H1 (cell line): ENCODE data around the gene CNST. TPM values are rescaled to one million over a fixed set of nuclear protein-coding genes. Genes with fewer than 3 reads are reported as not detected.
"Not testable (repeated sequence)": the region's sequence is repeated elsewhere in the genome, so short reads cannot be mapped to it uniquely, and the experiment has no call there.

Experiments
- CTCF ChIA-PET: fragments of 300-600 bp; sonication (Branson Sonifier 250); formaldehyde crosslinking; loops from one replicate; lab custom pipeline; 2021; ENCODE audit not compliant: partially characterized antibody; lab: Charles Lee
- POLR2A ChIA-PET: fragments of 300-600 bp; sonication (Branson Sonifier 250); formaldehyde crosslinking; loops from one replicate; lab custom pipeline; 2021; ENCODE audit warnings: inconsistent platforms; ENCODE audit not compliant: partially characterized antibody; lab: Charles Lee
- DNase-seq, 2 experiments: peaks; one replicate each; pipeline versions ENCODE4 v3.0.0 to v3.0.0-alpha.2; 2010 to 2022; ENCODE audit warnings: low spot score in 2 of 2, low read depth in 1 of 2, mixed read lengths in 1 of 2
- FAIRE-seq: peaks from 2 replicates; lab custom pipeline; 2011; peaks lifted over from hg19 to GRCh38; lab: Jason Lieb, UNC
- H2AFZ ChIP-seq: 2 replicates; pipeline ENCODE4 v1.8.1; 2012; ENCODE audit warnings: low read length, inconsistent platforms
- H2AK5ac ChIP-seq: 2 replicates; pipeline ENCODE4 v1.6.1; 2013; ENCODE audit warnings: low read depth, low read length
- H2BK120ac ChIP-seq: replicated peaks from 2 replicates; pipeline ENCODE3; 2013; ENCODE audit warnings: low read depth, low read length, inconsistent platforms
- H2BK12ac ChIP-seq: 2 replicates; pipeline ENCODE4 v1.6.1; 2013; ENCODE audit warnings: low read depth, low read length
- H2BK15ac ChIP-seq: 2 replicates; pipeline ENCODE4 v1.6.1; 2013; ENCODE audit warnings: low read length
- H2BK20ac ChIP-seq: 2 replicates; pipeline ENCODE4 v1.6.1; 2013; ENCODE audit warnings: low read length
- H2BK5ac ChIP-seq: 2 replicates; pipeline ENCODE4 v1.6.1; 2013; ENCODE audit warnings: low read depth, low read length
- H3K14ac ChIP-seq: 2 replicates; pipeline ENCODE4 v1.6.1; 2013; ENCODE audit warnings: inconsistent platforms; ENCODE audit not compliant: insufficient read length
- H3K18ac ChIP-seq: 2 replicates; pipeline ENCODE4 v1.6.1; 2013; ENCODE audit warnings: low read length; ENCODE audit errors: extremely low read depth
- H3K23ac ChIP-seq: 2 replicates; pipeline ENCODE4 v1.6.1; 2013; ENCODE audit warnings: inconsistent platforms; ENCODE audit not compliant: insufficient read length
- H3K23me2 ChIP-seq: 2 replicates; pipeline ENCODE4 v1.6.1; 2013; ENCODE audit warnings: low read depth, low read length
- H3K27ac ChIP-seq: 2 replicates; pipeline ENCODE4 v1.6.1; 2011; ENCODE audit warnings: low read depth, low read length, inconsistent platforms
- H3K27me3 ChIP-seq, 4 experiments: replicated peaks in 1 of 4; 1 replicate in 1 of 4; 2 replicates in 3 of 4; pipeline versions ENCODE4 v1.6.1 to v1.8.1; 2011 to 2013; ENCODE audit warnings: low read length in 3 of 4, mild to moderate bottlenecking in 3 of 4, inconsistent platforms in 2 of 4, mixed read lengths in 2 of 4, moderate library complexity in 1 of 4; ENCODE audit not compliant: control insufficient read depth in 3 of 4, insufficient read depth in 3 of 4; ENCODE audit errors: extremely low read depth in 1 of 4
- H3K36me3 ChIP-seq, 4 experiments: 2 replicates each; pipeline versions ENCODE4 v1.6.1 to v1.8.1; 2011 to 2013; ENCODE audit warnings: mild to moderate bottlenecking in 4 of 4, low read length in 3 of 4, moderate library complexity in 2 of 4, control low read depth in 1 of 4, inconsistent platforms in 1 of 4; ENCODE audit not compliant: insufficient read depth in 4 of 4, control insufficient read depth in 2 of 4
- H3K4ac ChIP-seq: replicated peaks from 2 replicates; pipeline ENCODE3; 2013; ENCODE audit warnings: low read length, low read depth, mixed read lengths, inconsistent platforms; ENCODE audit not compliant: insufficient read length
- H3K4me1 ChIP-seq, 4 experiments: replicated peaks in 1 of 4; 1 replicate in 1 of 4; 2 replicates in 3 of 4; pipeline versions ENCODE4 v1.6.1 to v1.8.1; 2011 to 2013; ENCODE audit warnings: low read length in 3 of 4, inconsistent platforms in 2 of 4, mixed read lengths in 1 of 4; ENCODE audit not compliant: insufficient read depth in 4 of 4, control insufficient read depth in 3 of 4
- H3K4me2 ChIP-seq, 2 experiments: 2 replicates each; pipeline versions ENCODE4 v1.6.1 to v1.8.1; 2011 to 2013; ENCODE audit warnings: low read depth in 2 of 2, low read length in 2 of 2, control low read depth in 1 of 2, inconsistent platforms in 1 of 2, mild to moderate bottlenecking in 1 of 2; ENCODE audit not compliant: insufficient read depth in 1 of 2
- H3K4me3 ChIP-seq, 4 experiments: fragments of 200-600, 300-600 bp in 1 of 4; sonication (generic), shearing (Covaris generic), sonication (Bioruptor Twin) in 1 of 4; 2 replicates each; pipeline versions ENCODE4 v1.5.1 to v1.8.1; 2011 to 2016; ENCODE audit warnings: low read length in 4 of 4, low read depth in 3 of 4, control low read depth in 2 of 4, inconsistent platforms in 2 of 4, mild to moderate bottlenecking in 2 of 4, mixed read lengths in 1 of 4, moderate library complexity in 1 of 4; ENCODE audit not compliant: insufficient read depth in 2 of 4; ENCODE audit errors: extremely low read depth in 1 of 4
- H3K56ac ChIP-seq: replicated peaks from 2 replicates; pipeline ENCODE3; 2013; ENCODE audit warnings: low read depth, mild to moderate bottlenecking, mixed read lengths, low read length, inconsistent platforms; ENCODE audit not compliant: insufficient read length
- H3K79me1 ChIP-seq: 2 replicates; pipeline ENCODE4 v1.6.1; 2013; ENCODE audit warnings: low read depth, low read length, control low read depth
- H3K79me2 ChIP-seq, 2 experiments: 2 replicates each; pipeline versions ENCODE4 v1.6.1 to v1.8.1; 2012 to 2013; ENCODE audit warnings: low read length in 2 of 2, mild to moderate bottlenecking in 2 of 2, inconsistent platforms in 1 of 2; ENCODE audit not compliant: insufficient read depth in 2 of 2, control insufficient read depth in 1 of 2
- H3K9ac ChIP-seq, 4 experiments: replicated peaks in 1 of 4; 1 replicate in 1 of 4; 2 replicates in 3 of 4; pipeline versions ENCODE4 v1.6.1 to v1.8.1; 2011 to 2013; ENCODE audit warnings: low read depth in 3 of 4, low read length in 3 of 4, control low read depth in 2 of 4, mild to moderate bottlenecking in 2 of 4, moderate library complexity in 2 of 4, inconsistent platforms in 1 of 4; ENCODE audit errors: extremely low read depth in 1 of 4
- H3K9me3 ChIP-seq, 2 experiments: 2 replicates each; pipeline versions ENCODE4 v1.6.1 to v1.8.1; 2012 to 2013; ENCODE audit warnings: mild to moderate bottlenecking in 2 of 2, moderate library complexity in 2 of 2, control low read depth in 1 of 2, inconsistent platforms in 1 of 2, low read depth in 1 of 2, low read length in 1 of 2, mixed read lengths in 1 of 2; ENCODE audit not compliant: insufficient read depth in 2 of 2
- H4K20me1 ChIP-seq, 2 experiments: replicated peaks in 1 of 2; 2 replicates each; pipeline versions ENCODE3 to v1.8.1; 2011 to 2013; ENCODE audit warnings: inconsistent platforms in 2 of 2, low read length in 2 of 2, mild to moderate bottlenecking in 1 of 2; ENCODE audit not compliant: insufficient read depth in 2 of 2, control insufficient read depth in 1 of 2
- H4K5ac ChIP-seq: 2 replicates; pipeline ENCODE4 v1.6.1; 2013; ENCODE audit warnings: low read length, low read depth, mixed read lengths, inconsistent platforms; ENCODE audit not compliant: insufficient read length
- H4K8ac ChIP-seq: 2 replicates; pipeline ENCODE4 v1.8.0; 2013; ENCODE audit warnings: mild to moderate bottlenecking, moderate library complexity, low read length, inconsistent platforms; ENCODE audit not compliant: insufficient read depth; ENCODE audit errors: extremely low read depth
- H4K91ac ChIP-seq: replicated peaks from 2 replicates; pipeline ENCODE3; 2013; ENCODE audit warnings: low read length, mixed read lengths, inconsistent platforms; ENCODE audit not compliant: insufficient read length
- CEBPB ChIP-seq: IDR thresholded peaks from 2 replicates; pipeline ENCODE4 v1.6.1; 2012; ENCODE audit warnings: low read depth, low read length
- CHD2 ChIP-seq: IDR thresholded peaks from 2 replicates; pipeline ENCODE4 v1.6.1; 2012; ENCODE audit warnings: low read length, improper control_type of control experiment
- EGR1 ChIP-seq: IDR thresholded peaks from 2 replicates; pipeline ENCODE4 v1.6.1; 2011; ENCODE audit warnings: low read depth, low read length, borderline replicate concordance
- EZH2 ChIP-seq: fragments of 200-600 bp; sonication (generic); IDR thresholded peaks from 2 replicates; pipeline ENCODE4 v1.7.1; 2012; ENCODE audit warnings: low read depth, mild to moderate bottlenecking, moderate library complexity, low read length, inconsistent platforms; ENCODE audit not compliant: severe bottlenecking
- KDM1A ChIP-seq: fragments of 200-600, 300-600 bp; sonication (generic); IDR thresholded peaks from 2 replicates; pipeline ENCODE4 v1.7.1; 2016; ENCODE audit warnings: mild to moderate bottlenecking, low read length, borderline replicate concordance
- RNF2 ChIP-seq: fragments of 200-900, 300-1000 bp; sonication (generic); IDR thresholded peaks from 2 replicates; pipeline ENCODE4 v1.7.1; 2016; ENCODE audit warnings: borderline replicate concordance, low read depth, mild to moderate bottlenecking, antibody characterized with exemption, low read length; ENCODE audit not compliant: poor library complexity, severe bottlenecking; ENCODE audit errors: missing control alignments
- TBP ChIP-seq: IDR thresholded peaks from 2 replicates; pipeline ENCODE4 v1.6.1; 2011; ENCODE audit warnings: low read depth, low read length, improper control_type of control experiment
- WGBS, 2 experiments: shearing (Covaris generic) in 1 of 2; methylation state at CpG; one replicate each; pipeline versions ENCODE4 v1.1.6 to v1.1.7; 2013 to 2015; ENCODE audit warnings: low lambda C conversion rate in 2 of 2, mixed read lengths in 2 of 2, inconsistent platforms in 1 of 2, low coverage in 1 of 2, missing lambda C conversion rate in 1 of 2; ENCODE audit not compliant: insufficient replicate concordance in 2 of 2, insufficient coverage in 1 of 2, insufficient read length in 1 of 2; ENCODE audit errors: extremely low coverage in 1 of 2, missing lambda C conversion rate in 1 of 2; 5-methylcytosine and 5-hydroxymethylcytosine counted together
- polyA plus RNA-seq, 7 experiments: library from polyadenylated mRNA; depleted of rRNA in 3 of 7; stranded (reverse) in 5 of 7; unstranded in 2 of 7; fragments of >200 nt in 5 of 7; fragments of 200-250 nt in 2 of 7; gene quantifications; 1 replicate in 5 of 7; 2 replicates in 1 of 7; 4 replicates in 1 of 7; pipeline versions ENCODE4 v1.2.1 to v1.2.3, GENCODE V29; 2011 to 2013; ENCODE audit warnings: missing spikeins in 2 of 7, mixed read lengths in 2 of 7
- total RNA-seq: library from RNA; stranded (reverse); fragmentation: NEBNext Ultra II Directional; extraction: Animal tissue kit (Norgen Biotek cat#: 25700); gene quantifications from 2 replicates; pipeline ENCODE4 v1.2.1, GENCODE V29; 2021

CNST gene
- total and polyA plus RNA-seq, 2 of the 8 experiments (the other 6 are each of a cell fraction or from before 2014, with no cell fraction given), result 5.3 to 21.3 TPM

- TF ChIP-seq RNF2 (no peak), TBP (no peak), EGR1 (no peak), CEBPB (no peak), KDM1A (no peak), EZH2 (no peak), CHD2 (no peak)
These were observed 6.9 kb upstream of the CNST start (continued) for GRCh38 chr1:246559310-246559709.

GRCh38 chr1:246560833-246561232 lies 5.4 kb upstream of the CNST start:
- H3K56ac ChIP-seq, H2AFZ ChIP-seq, H4K20me1 ChIP-seq, H3K4me2 ChIP-seq, H3K27ac ChIP-seq, H2BK20ac ChIP-seq, H4K5ac ChIP-seq, H3K9me3 ChIP-seq, H3K18ac ChIP-seq, POLR2A ChIA-PET, H3K4me3 ChIP-seq, H4K8ac ChIP-seq, H3K4ac ChIP-seq, H4K91ac ChIP-seq, H2BK5ac ChIP-seq, H3K23ac ChIP-seq, H3K27me3 ChIP-seq, H3K14ac ChIP-seq, H3K9ac ChIP-seq, H3K79me1 ChIP-seq, DNase-seq, H2AK5ac ChIP-seq, H2BK12ac ChIP-seq, H2BK120ac ChIP-seq, H3K23me2 ChIP-seq, H2BK15ac ChIP-seq, H3K4me1 ChIP-seq: not testable (repeated sequence)
- peak; percentile 32 for FAIRE-seq
- CTCF ChIA-PET, result interaction anchor here (0.9 to 1.0 kb wide), 4 partner anchors 13 to 72 kb away, joined by 3 read pairs; no protein-coding TSS in a partner anchor
- WGBS, 2 experiments, result 88% methylated on average over 10 of the region's 10 CpGs; no CpG with 5 or more reads in 1 of the 2 experiments
- Histone ChIP-seq H3K36me3 (peaks cover 0 to 38% (median 10%) of the 10 kb centered on the region in 4 experiments; a peak in 7 of 8 replicates), H3K79me2 (peaks cover 7 to 54% of the 10 kb centered on the region in 2 experiments)
